GM10266 (cell line): ENCODE results near the gene UNK.

Experiments used
- DNase-seq: peaks from one replicate; pipeline ENCODE4 v3.0.0; 2012; ENCODE audit errors: extremely low spot score
- CTCF ChIP-seq: IDR thresholded peaks from 2 replicates; pipeline ENCODE4 v1.5.1; 2012; ENCODE audit warnings: mild to moderate bottlenecking, low read depth; ENCODE audit not compliant: control insufficient read depth, insufficient read depth; ENCODE audit errors: missing control alignments

UNK gene

GRCh38 chr17:75769536-75769935, 15.1 kb upstream of the UNK start:
- TF ChIP-seq CTCF = no peak
- DNase-seq = no peak

GRCh38 chr17:75771334-75772281, 13.0 kb upstream of the UNK start:
- DNase-seq = no peak
- no peak for TF ChIP-seq CTCF

GRCh38 chr17:75773121-75773807, 11.3 kb upstream of the UNK start:
- DNase-seq = no peak
- TF ChIP-seq CTCF = no peak

GRCh38 chr17:75773808-75774470, 10.7 kb upstream of the UNK start:
- no peak for TF ChIP-seq CTCF
- no peak for DNase-seq

- no peak for DNase-seq
- TF ChIP-seq CTCF = no peak
These were observed 10.1 kb upstream of the UNK start for GRCh38 chr17:75774471-75774990.

- DNase-seq = no peak
- no peak for TF ChIP-seq CTCF
These were observed 9.5 kb upstream of the UNK start for GRCh38 chr17:75774991-75775668.
